ENCODE data around the gene SLC2A11. TPM values are rescaled to one million over a fixed set of nuclear protein-coding genes. Genes with fewer than 3 reads are reported as not detected.
"Not testable (repeated sequence)": the region's sequence is repeated elsewhere in the genome, so short reads cannot be mapped to it uniquely, and the experiment has no call there.

Gene SLC2A11
- total RNA-seq, 2 donors from 2014 or later = 6.8 to 12.5 TPM

DNA sequence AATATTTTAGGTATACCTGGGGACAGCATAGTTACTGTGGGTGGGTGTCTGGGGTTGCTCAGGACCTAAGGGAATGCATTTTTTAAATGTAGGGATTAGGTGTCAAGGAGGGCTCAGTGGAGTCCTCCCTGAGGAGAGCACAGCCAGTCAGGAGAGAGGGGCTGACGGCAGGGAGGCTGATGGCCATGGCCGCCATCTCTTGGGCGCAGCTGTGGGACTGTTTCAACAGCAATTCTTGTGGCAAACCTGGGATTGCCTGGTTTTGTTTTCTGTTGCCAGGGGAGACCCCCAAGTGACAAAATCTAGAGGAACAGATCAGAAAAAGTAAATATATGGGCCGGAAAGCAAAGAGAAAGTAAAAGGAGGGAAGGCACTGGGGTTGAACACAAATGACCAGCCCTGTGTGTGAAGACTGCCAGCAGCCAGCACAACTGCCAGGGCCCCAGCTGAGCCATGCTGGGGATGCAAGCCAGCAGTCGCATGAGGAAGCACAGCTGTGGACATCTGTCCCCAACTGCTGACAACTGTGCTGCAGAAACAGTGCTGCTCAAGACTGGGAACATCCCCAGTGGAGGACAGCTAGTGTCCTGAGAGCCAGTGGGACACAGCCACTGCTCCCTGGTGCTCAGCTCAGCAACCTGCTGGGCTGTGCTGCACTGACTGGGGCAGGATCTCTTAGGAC, 47.0 kb downstream of the SLC2A11 start:
- Mint-ChIP-seq H3K27ac (no peak overlapping the region), H3K27me3 (peaks cover 0 to 6% of the 10 kb centered on the region in 2 donors), H3K4me3 (no peak overlapping the region), H3K4me1 (ENCODE audit: low read depth in 2 of 2) (peaks cover 0 to 9% of the 10 kb centered on the region in 2 donors), H3K9me3 (peaks cover 5% of the 10 kb centered on the region), H3K36me3 (peaks cover under 1% of the 10 kb centered on the region)
- ATAC-seq = no peak
- no peak for DNase-seq (ENCODE audit: low spot score)

DNA sequence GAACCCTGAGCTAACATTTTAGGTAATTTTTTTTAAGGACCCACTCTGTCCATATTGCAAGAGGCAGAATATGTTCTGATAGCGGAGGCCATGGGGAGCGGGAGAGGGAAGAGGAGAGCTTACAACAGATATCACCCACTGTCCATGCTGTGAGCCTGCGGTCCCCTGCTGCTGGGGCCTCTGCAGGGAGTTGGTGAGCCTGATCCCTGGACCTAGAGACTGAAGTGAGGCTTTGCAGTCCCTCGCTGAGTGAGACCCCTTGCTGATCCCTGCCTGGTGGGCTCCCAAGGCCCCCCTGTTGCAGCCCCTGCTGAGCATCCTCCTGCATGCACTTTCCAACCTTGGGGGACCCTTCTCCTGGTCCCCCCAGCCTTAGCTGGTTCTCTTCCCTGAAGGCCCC, 49.0 kb downstream of the SLC2A11 start:
- DNase-seq (ENCODE audit: low spot score) (no peak), ATAC-seq (no peak)
- peaks cover 0 to 6% of the 10 kb centered on the region in 2 donors for H3K27me3 Mint-ChIP-seq
- no peaks in the 10 kb centered on the region for H3K9me3 Mint-ChIP-seq
- no peak overlapping the region for H3K27ac Mint-ChIP-seq
- H3K4me1 Mint-ChIP-seq (ENCODE audit: low read depth in 2 of 2) = peaks cover 0 to 9% of the 10 kb centered on the region in 2 donors
- no peak overlapping the region for H3K4me3 Mint-ChIP-seq
- no peaks in the 10 kb centered on the region for H3K36me3 Mint-ChIP-seq

DNA sequence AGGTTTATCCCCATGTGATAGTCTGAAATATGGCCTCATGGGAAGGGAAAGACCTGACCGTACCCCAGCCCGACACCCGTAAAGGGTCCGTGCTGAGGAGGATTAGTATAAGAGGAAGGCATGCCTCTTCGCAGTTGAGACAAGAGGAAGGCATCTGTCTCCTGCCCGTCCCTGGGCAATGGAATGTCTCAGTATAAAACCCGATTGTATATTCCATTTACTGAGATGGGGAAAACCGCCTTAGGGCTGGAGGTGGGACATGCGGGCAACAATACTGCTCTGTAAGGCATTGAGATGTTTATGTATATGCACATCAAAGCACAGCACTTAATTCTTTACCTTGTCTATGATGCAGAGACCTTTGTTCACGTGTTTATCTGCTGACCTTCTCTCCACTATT, 49.7 kb downstream of the SLC2A11 start:
- DNase-seq (ENCODE audit: low spot score); H3K27me3 Mint-ChIP-seq; H3K4me3 Mint-ChIP-seq: not testable (repeated sequence)

DNA sequence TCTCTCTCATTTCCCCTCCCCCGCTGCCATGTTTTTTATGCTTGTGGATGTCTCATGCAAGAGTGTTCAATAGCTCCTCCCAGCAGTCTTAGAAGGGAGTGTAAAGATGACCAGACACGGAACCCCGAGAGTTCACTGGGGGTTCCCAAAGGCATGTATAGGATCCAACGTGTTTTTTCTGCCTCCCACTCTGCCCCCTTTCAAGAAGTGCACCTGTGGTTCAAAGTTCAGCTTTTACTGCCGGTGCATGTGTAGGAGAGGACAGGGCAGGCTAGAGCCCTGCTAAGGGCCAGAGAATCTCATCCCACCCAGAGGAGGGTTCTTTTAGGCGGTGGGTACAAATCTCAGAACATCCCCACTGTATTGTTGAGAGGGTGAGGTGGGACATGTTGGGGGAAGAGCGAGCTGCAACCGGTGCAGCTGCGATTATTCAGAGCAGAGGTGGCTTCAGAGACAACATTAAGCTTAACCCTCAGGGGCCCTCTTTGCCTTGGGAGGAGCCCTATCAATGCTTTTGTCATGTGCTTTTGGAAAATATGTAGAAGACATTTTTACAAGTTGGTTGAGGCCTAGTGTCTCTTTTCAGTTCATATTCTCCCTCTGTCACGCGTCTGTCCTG, 51.0 kb downstream of the SLC2A11 start:
- Mint-ChIP-seq H3K4me1 (ENCODE audit: low read depth in 2 of 2) (peaks cover 9 to 24% of the 10 kb centered on the region in 2 donors), H3K27ac (no peak overlapping the region), H3K4me3 (no peak overlapping the region), H3K27me3 (peaks cover 0 to 6% of the 10 kb centered on the region in 2 donors), H3K36me3 (no peaks in the 10 kb centered on the region), H3K9me3 (no peaks in the 10 kb centered on the region)
- no peak for DNase-seq (ENCODE audit: low spot score)
- no peak for ATAC-seq

More for the DNA sequence above, 49.7 kb downstream of the SLC2A11 start:
- ATAC-seq, H3K9me3 Mint-ChIP-seq, H3K27ac Mint-ChIP-seq, H3K36me3 Mint-ChIP-seq: not testable (repeated sequence)
- peaks cover 0 to 16% of the 10 kb centered on the region in 2 donors for H3K4me1 Mint-ChIP-seq (ENCODE audit: low read depth in 2 of 2)

- no peak overlapping the region for H3K4me3 Mint-ChIP-seq
- no peak for ATAC-seq
- H3K9me3 Mint-ChIP-seq = no peaks in the 10 kb centered on the region
- peaks cover 0 to 6% of the 10 kb centered on the region in 2 donors for H3K27me3 Mint-ChIP-seq
- no peaks in the 10 kb centered on the region for H3K36me3 Mint-ChIP-seq
- peaks cover 12 to 25% of the 10 kb centered on the region in 2 donors for H3K4me1 Mint-ChIP-seq (ENCODE audit: low read depth in 2 of 2)
- H3K27ac Mint-ChIP-seq = no peak overlapping the region
- no peak for DNase-seq (ENCODE audit: low spot score)
These were observed 51.7 kb downstream of the SLC2A11 start for GRCh38 chr22:23909296-23909898.

- no peaks in the 10 kb centered on the region for H3K36me3 Mint-ChIP-seq
- ATAC-seq (no peak), DNase-seq (ENCODE audit: low spot score) (no peak)
- H3K4me1 Mint-ChIP-seq (ENCODE audit: low read depth in 2 of 2) = peaks cover 17 to 25% of the 10 kb centered on the region in 2 donors
- H3K27me3 Mint-ChIP-seq = no peaks in the 10 kb centered on the region
- no peak overlapping the region for H3K27ac Mint-ChIP-seq
- H3K4me3 Mint-ChIP-seq = no peak overlapping the region
- no peaks in the 10 kb centered on the region for H3K9me3 Mint-ChIP-seq
These were observed 53.0 kb downstream of the SLC2A11 start for GRCh38 chr22:23910496-23911190.

DNA sequence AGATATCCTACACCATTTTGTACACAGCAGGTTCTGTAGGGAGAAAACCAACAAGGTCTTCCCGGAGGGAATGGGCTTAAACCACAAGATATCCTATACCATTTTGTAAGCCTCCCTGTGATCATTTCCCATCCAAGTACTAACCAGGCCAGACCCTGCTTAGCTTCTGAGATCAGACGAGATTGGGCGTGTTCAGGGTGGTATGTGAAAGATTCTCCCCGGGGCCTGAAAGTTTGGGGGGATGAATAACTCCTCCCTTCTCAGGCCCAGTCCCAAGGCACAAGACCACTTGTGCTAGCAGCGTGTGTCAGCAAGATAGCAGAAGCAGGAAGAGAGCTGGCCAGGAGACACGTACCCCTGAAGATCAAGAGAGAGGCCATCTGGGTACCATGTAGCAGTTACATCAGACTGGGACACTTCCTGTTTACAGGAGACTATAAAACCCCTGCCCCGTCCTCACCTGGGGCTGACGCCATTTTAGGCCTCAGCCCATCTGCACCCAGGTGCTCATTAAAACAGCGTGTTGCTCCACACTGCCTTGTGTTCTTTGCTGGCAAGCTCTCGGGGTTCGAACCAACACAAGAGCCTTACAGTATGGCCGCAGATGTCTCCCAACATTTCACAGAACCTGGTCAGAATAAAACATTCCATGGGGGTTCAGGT, 53.8 kb downstream of the SLC2A11 start:
- DNase-seq (ENCODE audit: low spot score) (no peak), ATAC-seq (no peak)
- H3K27ac Mint-ChIP-seq = peak overlapping the region in 1 of 2 donors; percentile 58
- H3K4me3 Mint-ChIP-seq = no peak overlapping the region
- H3K9me3 Mint-ChIP-seq = no peaks in the 10 kb centered on the region
- peaks cover 17 to 25% of the 10 kb centered on the region in 2 donors for H3K4me1 Mint-ChIP-seq (ENCODE audit: low read depth in 2 of 2)
- H3K27me3 Mint-ChIP-seq = no peaks in the 10 kb centered on the region
- no peaks in the 10 kb centered on the region for H3K36me3 Mint-ChIP-seq

- H3K9me3 Mint-ChIP-seq = no peaks in the 10 kb centered on the region
- H3K4me3 Mint-ChIP-seq = peak overlapping the region; percentile 27
- no peaks in the 10 kb centered on the region for H3K27me3 Mint-ChIP-seq
- peak overlapping the region in 1 of 2 donors; percentile 58 for H3K27ac Mint-ChIP-seq
- H3K4me1 Mint-ChIP-seq (ENCODE audit: low read depth in 2 of 2) = peaks cover 17 to 25% of the 10 kb centered on the region in 2 donors
- no peaks in the 10 kb centered on the region for H3K36me3 Mint-ChIP-seq
- DNase-seq (ENCODE audit: low spot score) (no peak), ATAC-seq (no peak)
These were observed 54.7 kb downstream of the SLC2A11 start for GRCh38 chr22:23912293-23912903.

GRCh38 chr22:23913306-23913660, 55.6 kb downstream of the SLC2A11 start:
- peak overlapping the region; percentile 99 for H3K4me3 Mint-ChIP-seq
- no peak for DNase-seq (ENCODE audit: low spot score)
- H3K9me3 Mint-ChIP-seq = no peaks in the 10 kb centered on the region
- H3K36me3 Mint-ChIP-seq = no peaks in the 10 kb centered on the region
- peak overlapping the region; percentile 93 to 98 for H3K27ac Mint-ChIP-seq
- peak in 1 of 2 donors; percentile 11 for ATAC-seq
- H3K27me3 Mint-ChIP-seq = no peaks in the 10 kb centered on the region
- H3K4me1 Mint-ChIP-seq (ENCODE audit: low read depth in 2 of 2) = peaks cover 17 to 25% of the 10 kb centered on the region in 2 donors

DNA sequence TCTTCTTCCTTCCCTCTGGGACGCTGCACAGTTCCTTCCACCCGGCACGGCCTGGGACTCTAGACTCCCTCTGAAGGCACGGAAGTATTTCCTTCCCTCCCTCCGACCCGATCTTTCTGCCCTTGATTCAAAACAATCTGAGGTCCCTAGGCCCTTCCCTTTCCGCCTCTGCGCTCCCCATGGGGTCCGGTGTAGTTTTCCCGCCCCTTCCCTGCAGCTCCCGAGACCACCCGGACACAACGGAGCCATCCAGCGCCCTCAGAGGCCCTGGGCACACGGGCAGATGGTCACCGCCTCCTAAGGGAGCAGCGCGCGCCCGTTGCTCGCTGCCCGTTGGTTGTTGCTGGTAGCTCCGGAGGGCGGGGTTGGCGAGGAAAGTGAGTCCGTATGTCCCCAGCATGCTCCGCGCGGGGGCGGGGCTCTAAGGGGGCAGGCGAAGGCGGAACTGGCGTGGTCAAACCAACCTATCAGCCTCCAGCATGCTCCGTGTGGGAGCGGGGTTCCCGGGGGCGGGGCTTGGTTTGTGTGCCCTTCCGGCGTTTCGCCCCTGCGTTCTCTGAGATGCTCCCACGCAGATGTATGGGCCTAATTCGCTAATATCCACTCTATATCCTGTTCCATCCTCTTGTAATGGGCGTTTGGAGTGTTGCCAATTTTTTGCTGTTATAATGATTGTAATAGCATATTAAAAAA, 56.1 kb downstream of the SLC2A11 start:
- Mint-ChIP-seq H3K9me3 (no peaks in the 10 kb centered on the region), H3K4me1 (ENCODE audit: low read depth in 2 of 2) (peaks cover 17 to 25% of the 10 kb centered on the region in 2 donors), H3K36me3 (no peaks in the 10 kb centered on the region), H3K27ac (peak overlapping the region; percentile 93 to 98), H3K4me3 (peak overlapping the region; percentile 99), H3K27me3 (no peaks in the 10 kb centered on the region)
- peak; percentile 100 for ATAC-seq
- peak; percentile 100 for DNase-seq (ENCODE audit: low spot score)

DNA sequence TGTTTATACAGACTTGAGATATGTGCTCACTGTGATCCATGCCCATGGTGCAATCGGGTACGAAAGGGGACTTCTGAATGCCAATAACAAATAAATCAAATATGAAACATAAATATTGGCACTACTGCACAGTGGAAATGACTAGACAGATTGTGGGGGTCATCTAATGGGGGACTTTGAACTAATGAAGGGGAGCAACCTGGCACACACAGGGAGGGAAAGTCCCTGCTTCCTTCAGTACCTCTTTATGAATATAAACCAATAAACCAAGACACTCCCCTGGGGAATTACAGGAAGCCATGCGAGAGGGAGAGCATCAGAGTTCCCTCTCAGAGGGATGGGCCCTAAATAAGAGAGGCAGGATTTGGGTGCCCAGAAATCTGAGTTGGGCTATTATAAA, 57.6 kb downstream of the SLC2A11 start:
- Mint-ChIP-seq H3K36me3 (no peaks in the 10 kb centered on the region), H3K27ac (no peak overlapping the region), H3K9me3 (no peaks in the 10 kb centered on the region), H3K4me3 (no peak overlapping the region), H3K4me1 (ENCODE audit: low read depth in 2 of 2) (peaks cover 17 to 25% of the 10 kb centered on the region in 2 donors), H3K27me3 (no peaks in the 10 kb centered on the region)
- DNase-seq (ENCODE audit: low spot score) (no peak), ATAC-seq (no peak)

GRCh38 chr22:23920267-23920611, 62.6 kb downstream of the SLC2A11 start:
- not testable (repeated sequence) for H3K36me3 Mint-ChIP-seq; H3K4me3 Mint-ChIP-seq; H3K27me3 Mint-ChIP-seq; H3K9me3 Mint-ChIP-seq; DNase-seq (ENCODE audit: low spot score); ATAC-seq; H3K27ac Mint-ChIP-seq
- peaks cover 0 to 19% of the 10 kb centered on the region in 2 donors for H3K4me1 Mint-ChIP-seq (ENCODE audit: low read depth in 2 of 2)
